Measurements from ENCODE around the gene CDKL5. TPM values are rescaled to one million over a fixed set of nuclear protein-coding genes. Genes with fewer than 3 reads are reported as not detected.

The CDKL5 gene
- total RNA-seq, 1 donor from 2014 or later: 20.7 TPM

DNA sequence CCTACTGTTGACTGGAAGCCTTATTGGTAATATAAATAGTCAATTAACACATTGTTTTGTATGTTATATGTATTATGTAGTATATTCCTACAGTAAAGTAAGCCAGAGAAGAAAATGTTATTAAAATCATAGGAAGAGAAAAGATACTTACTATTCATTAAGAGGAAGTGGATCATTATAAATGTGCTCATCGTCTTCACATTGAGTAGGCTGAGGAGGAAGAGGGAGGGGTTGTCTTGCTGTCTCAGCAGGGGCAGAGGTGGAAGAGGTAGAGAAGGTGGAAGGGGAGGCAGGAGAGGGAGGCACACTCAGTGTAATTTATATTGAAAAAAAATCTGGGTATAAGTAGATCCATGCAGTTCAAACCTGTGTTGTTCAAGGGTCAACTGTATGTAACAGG is 10.6 kb downstream of the CDKL5 start:
- no peaks in the 10 kb centered on the region for H3K27me3 Mint-ChIP-seq (ENCODE audit: low read depth)

DNA sequence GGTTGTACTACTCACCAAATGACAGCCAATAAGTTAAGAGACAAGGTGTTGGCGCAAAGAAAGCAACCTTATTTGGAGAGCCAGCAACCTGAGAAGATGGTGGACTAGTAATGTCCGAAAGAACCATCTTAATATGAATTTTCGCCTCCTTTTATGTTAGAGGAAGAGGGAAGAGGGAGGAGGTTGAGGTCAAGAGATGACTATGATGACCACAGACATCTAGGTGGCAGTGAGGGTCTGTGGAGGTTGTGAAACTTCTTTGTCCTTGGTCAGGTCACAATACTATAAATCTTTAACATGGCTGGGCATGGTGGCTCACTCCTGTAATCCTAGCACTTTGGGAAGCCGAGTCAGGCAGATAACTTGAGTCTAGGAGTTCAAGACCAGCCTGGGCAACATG is 15.4 kb downstream of the CDKL5 start:
- Mint-ChIP-seq H3K36me3 (ENCODE audit: low read depth) (peaks cover 2% of the 10 kb centered on the region), H3K4me3 (ENCODE audit: unreplicated experiment) (no peak overlapping the region), H3K9me3 (ENCODE audit: low read depth) (no peaks in the 10 kb centered on the region), H3K27me3 (ENCODE audit: low read depth) (no peaks in the 10 kb centered on the region), H3K27ac (ENCODE audit: unreplicated experiment) (no peak overlapping the region), H3K4me1 (ENCODE audit: low read depth) (no peaks in the 10 kb centered on the region)
- TF ChIP-seq, protein P1, sequence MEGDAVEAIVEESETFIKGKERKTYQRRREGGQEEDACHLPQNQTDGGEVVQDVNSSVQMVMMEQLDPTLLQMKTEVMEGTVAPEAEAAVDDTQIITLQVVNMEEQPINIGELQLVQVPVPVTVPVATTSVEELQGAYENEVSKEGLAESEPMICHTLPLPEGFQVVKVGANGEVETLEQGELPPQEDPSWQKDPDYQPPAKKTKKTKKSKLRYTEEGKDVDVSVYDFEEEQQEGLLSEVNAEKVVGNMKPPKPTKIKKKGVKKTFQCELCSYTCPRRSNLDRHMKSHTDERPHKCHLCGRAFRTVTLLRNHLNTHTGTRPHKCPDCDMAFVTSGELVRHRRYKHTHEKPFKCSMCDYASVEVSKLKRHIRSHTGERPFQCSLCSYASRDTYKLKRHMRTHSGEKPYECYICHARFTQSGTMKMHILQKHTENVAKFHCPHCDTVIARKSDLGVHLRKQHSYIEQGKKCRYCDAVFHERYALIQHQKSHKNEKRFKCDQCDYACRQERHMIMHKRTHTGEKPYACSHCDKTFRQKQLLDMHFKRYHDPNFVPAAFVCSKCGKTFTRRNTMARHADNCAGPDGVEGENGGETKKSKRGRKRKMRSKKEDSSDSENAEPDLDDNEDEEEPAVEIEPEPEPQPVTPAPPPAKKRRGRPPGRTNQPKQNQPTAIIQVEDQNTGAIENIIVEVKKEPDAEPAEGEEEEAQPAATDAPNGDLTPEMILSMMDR (IDR thresholded peaks at IDR 0.05): no peak
- no peak for DNase-seq (ENCODE audit: low spot score)

More for the DNA sequence above, 10.6 kb downstream of the CDKL5 start:
- no peaks in the 10 kb centered on the region for H3K4me1 Mint-ChIP-seq (ENCODE audit: low read depth)
- H3K36me3 Mint-ChIP-seq (ENCODE audit: low read depth): peaks cover 2% of the 10 kb centered on the region
- no peak overlapping the region for H3K27ac Mint-ChIP-seq (ENCODE audit: unreplicated experiment)
- H3K9me3 Mint-ChIP-seq (ENCODE audit: low read depth): no peaks in the 10 kb centered on the region
- no peak overlapping the region for H3K4me3 Mint-ChIP-seq (ENCODE audit: unreplicated experiment)
- TF ChIP-seq, protein P1 (IDR thresholded peaks at IDR 0.05): no peak
- no peak for DNase-seq (ENCODE audit: low spot score)

DNA sequence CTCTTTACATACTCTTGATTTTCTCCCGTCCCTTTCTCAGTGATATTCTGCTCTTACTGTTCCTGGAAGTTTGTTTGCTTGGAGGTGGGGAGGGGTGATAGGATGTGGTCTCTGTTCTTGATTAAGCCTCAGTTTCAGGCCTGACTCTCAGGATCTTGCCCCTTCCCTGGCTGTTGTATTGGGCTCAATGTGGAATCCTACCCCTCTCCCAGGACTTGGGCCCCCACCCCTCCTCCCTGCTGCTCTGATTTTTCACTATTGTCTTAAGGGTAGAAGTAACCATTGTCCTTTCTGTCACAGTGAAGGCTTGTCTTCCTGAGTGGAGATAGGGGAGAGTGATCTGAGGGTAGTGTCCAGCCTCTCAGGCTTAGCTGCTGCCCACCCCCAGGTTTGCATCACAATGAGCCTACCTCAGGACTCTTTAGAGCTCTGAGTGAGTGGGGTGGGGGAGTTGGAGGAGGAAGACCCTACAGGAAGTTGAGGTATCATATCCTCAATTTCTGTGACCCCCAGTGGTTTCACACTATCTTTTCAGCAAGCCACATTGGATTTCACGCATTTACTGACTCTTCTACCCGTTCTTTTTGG is 16.5 kb downstream of the CDKL5 start:
- no peak overlapping the region for H3K27ac Mint-ChIP-seq (ENCODE audit: unreplicated experiment)
- no peak for DNase-seq (ENCODE audit: low spot score)
- no peak overlapping the region for H3K4me3 Mint-ChIP-seq (ENCODE audit: unreplicated experiment)
- TF ChIP-seq, protein P1 (IDR thresholded peaks at IDR 0.05): no peak
- H3K4me1 Mint-ChIP-seq (ENCODE audit: low read depth): no peaks in the 10 kb centered on the region
- H3K9me3 Mint-ChIP-seq (ENCODE audit: low read depth): no peaks in the 10 kb centered on the region
- no peaks in the 10 kb centered on the region for H3K36me3 Mint-ChIP-seq (ENCODE audit: low read depth)
- no peaks in the 10 kb centered on the region for H3K27me3 Mint-ChIP-seq (ENCODE audit: low read depth)

DNA sequence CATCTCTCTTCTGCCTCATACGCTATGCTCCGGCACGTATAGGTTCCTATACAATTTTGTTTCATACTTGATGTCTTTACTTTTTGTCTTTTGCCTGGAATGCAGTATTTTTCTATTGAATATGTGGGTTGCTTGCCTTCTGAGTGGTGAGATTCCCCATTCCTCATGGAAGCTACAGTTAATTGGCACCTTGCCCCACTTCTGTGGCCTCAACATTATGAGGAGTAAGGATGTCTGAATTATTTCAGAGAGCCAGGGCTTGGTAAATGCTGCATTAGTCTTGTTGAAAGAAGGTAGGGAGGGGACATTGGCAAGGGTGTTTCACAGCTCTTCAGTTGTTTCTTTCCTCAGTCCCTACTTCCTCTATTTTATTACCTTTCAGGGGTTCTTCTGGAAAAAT is 23.0 kb downstream of the CDKL5 start:
- no peak for DNase-seq (ENCODE audit: low spot score)
- Mint-ChIP-seq H3K9me3 (ENCODE audit: low read depth) (peaks cover 6% of the 10 kb centered on the region), H3K27ac (ENCODE audit: unreplicated experiment) (no peak overlapping the region), H3K4me3 (ENCODE audit: unreplicated experiment) (no peak overlapping the region), H3K36me3 (ENCODE audit: low read depth) (no peaks in the 10 kb centered on the region), H3K27me3 (ENCODE audit: low read depth) (no peaks in the 10 kb centered on the region), H3K4me1 (ENCODE audit: low read depth) (peaks cover 13% of the 10 kb centered on the region)
- TF ChIP-seq, protein P1 (IDR thresholded peaks at IDR 0.05): no peak

DNA sequence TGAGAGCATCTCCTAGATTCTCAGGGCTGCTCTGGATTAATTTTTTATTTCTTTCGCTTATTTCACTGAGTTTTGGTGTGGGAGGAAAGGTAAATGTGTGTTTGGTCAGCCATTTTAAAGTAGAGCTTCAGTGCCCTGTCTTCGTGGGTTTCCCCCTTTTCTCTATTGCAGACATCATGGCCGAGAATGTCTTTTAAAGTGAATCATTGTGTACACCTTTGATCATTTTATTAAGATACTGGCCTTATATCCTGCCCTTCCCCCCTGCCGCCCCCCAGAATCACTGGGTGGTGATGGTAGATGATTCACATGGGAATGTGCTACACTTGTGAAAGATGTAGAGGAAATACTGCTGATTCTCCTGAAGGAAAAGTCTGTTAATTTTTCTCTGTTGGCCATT is 23.8 kb downstream of the CDKL5 start:
- peaks cover 6% of the 10 kb centered on the region for H3K9me3 Mint-ChIP-seq (ENCODE audit: low read depth)
- no peak overlapping the region for H3K4me3 Mint-ChIP-seq (ENCODE audit: unreplicated experiment)
- H3K27ac Mint-ChIP-seq (ENCODE audit: unreplicated experiment): no peak overlapping the region
- no peaks in the 10 kb centered on the region for H3K36me3 Mint-ChIP-seq (ENCODE audit: low read depth)
- DNase-seq (ENCODE audit: low spot score): no peak
- peaks cover 13% of the 10 kb centered on the region for H3K4me1 Mint-ChIP-seq (ENCODE audit: low read depth)
- TF ChIP-seq, protein P1 (IDR thresholded peaks at IDR 0.05): no peak
- no peaks in the 10 kb centered on the region for H3K27me3 Mint-ChIP-seq (ENCODE audit: low read depth)

All from chondrocyte (in vitro differentiated cells).